Upper lobe of right lung (tissue), 1 donor: Measurements from ENCODE around the gene SKOR1. TPM values are rescaled to one million over a fixed set of nuclear protein-coding genes. Genes with fewer than 3 reads are reported as not detected.

ENCODE experiments used
- ATAC-seq: fragments of 200-7000 bp; cut with Tn5 transposase; one replicate; pipeline ENCODE4 v1.9.1; 2020; ENCODE audit warnings: mild to moderate bottlenecking, moderate library complexity
- DNase-seq: peaks from one replicate; pipeline ENCODE4 v3.0.0-alpha.2; 2020
- H3K27ac ChIP-seq: fragments of 200-600 bp; one replicate; pipeline ENCODE4 v1.8.0; 2022
- H3K27me3 ChIP-seq: fragments of 200-600 bp; one replicate; pipeline ENCODE4 v1.8.0; 2022; ENCODE audit warnings: mild to moderate bottlenecking
- H3K36me3 ChIP-seq: fragments of 200-600 bp; one replicate; pipeline ENCODE4 v1.8.0; 2022
- H3K4me1 ChIP-seq: fragments of 200-600 bp; one replicate; pipeline ENCODE4 v1.8.0; 2022
- H3K4me3 ChIP-seq: fragments of 200-600 bp; one replicate; pipeline ENCODE4 v1.8.0; 2022; ENCODE audit warnings: mild to moderate bottlenecking
- H3K9me3 ChIP-seq: fragments of 200-600 bp; one replicate; pipeline ENCODE4 v1.8.0; 2022
- intact Hi-C: fragments of 100-400 bp; cut with DNase I; formaldehyde crosslinking; loops from one replicate; pipeline ENCODE4 v1.11.0; 2022
- total RNA-seq: library from RNA; stranded (reverse); fragmentation: NEBNext Ultra II Directional; extraction: Animal tissue kit (Norgen Biotek cat#: 25700); gene quantifications from one replicate; pipeline ENCODE4 v1.2.1, GENCODE V29; 2021
- TF ChIP-seq, protein P1 (sequence below): fragments of 200-600 bp; IDR thresholded peaks from one replicate; pipeline ENCODE4 v1.8.0; 2022; ENCODE audit warnings: antibody characterized with exemption
- donor health status: DM: no; HTN: yes; CAD: no; lungs with severe emphysema.

Gene SKOR1
- total RNA-seq, 1 donor from 2014 or later = 0.52 TPM

- no peaks in the 10 kb centered on the region for H3K36me3 ChIP-seq
- peaks cover 42% of the 10 kb centered on the region for H3K27me3 ChIP-seq
- no peak overlapping the region for H3K27ac ChIP-seq
- H3K4me1 ChIP-seq = peaks cover 56% of the 10 kb centered on the region
- intact Hi-C loops = loop anchor here (10.0 kb wide), 2 partner anchors 312 to 892 kb away; partner anchors contain the start of gene C15orf61
- TF ChIP-seq, protein P1, sequence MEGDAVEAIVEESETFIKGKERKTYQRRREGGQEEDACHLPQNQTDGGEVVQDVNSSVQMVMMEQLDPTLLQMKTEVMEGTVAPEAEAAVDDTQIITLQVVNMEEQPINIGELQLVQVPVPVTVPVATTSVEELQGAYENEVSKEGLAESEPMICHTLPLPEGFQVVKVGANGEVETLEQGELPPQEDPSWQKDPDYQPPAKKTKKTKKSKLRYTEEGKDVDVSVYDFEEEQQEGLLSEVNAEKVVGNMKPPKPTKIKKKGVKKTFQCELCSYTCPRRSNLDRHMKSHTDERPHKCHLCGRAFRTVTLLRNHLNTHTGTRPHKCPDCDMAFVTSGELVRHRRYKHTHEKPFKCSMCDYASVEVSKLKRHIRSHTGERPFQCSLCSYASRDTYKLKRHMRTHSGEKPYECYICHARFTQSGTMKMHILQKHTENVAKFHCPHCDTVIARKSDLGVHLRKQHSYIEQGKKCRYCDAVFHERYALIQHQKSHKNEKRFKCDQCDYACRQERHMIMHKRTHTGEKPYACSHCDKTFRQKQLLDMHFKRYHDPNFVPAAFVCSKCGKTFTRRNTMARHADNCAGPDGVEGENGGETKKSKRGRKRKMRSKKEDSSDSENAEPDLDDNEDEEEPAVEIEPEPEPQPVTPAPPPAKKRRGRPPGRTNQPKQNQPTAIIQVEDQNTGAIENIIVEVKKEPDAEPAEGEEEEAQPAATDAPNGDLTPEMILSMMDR = no peak
- no peak overlapping the region for H3K4me3 ChIP-seq
- H3K9me3 ChIP-seq = no peaks in the 10 kb centered on the region
- ATAC-seq (no peak), DNase-seq (no peak)
These were observed 11.6 kb downstream of the SKOR1 start for GRCh38 chr15:67836955-67837354.

GRCh38 chr15:67838789-67839332 is 13.6 kb downstream of the SKOR1 start:
- H3K27ac ChIP-seq = peak overlapping the region; percentile 98
- intact Hi-C loops = loop anchor here (10.0 kb wide), 2 partner anchors 314 to 894 kb away; partner anchors contain the start of gene C15orf61
- peak; percentile 73 for ATAC-seq
- H3K4me1 ChIP-seq = peaks cover 42% of the 10 kb centered on the region
- H3K4me3 ChIP-seq = peak overlapping the region; percentile 91
- no peaks in the 10 kb centered on the region for H3K9me3 ChIP-seq
- peaks cover 23% of the 10 kb centered on the region for H3K27me3 ChIP-seq
- TF ChIP-seq, protein P1 = no peak
- DNase-seq = peak; percentile 90
- no peaks in the 10 kb centered on the region for H3K36me3 ChIP-seq

DNA sequence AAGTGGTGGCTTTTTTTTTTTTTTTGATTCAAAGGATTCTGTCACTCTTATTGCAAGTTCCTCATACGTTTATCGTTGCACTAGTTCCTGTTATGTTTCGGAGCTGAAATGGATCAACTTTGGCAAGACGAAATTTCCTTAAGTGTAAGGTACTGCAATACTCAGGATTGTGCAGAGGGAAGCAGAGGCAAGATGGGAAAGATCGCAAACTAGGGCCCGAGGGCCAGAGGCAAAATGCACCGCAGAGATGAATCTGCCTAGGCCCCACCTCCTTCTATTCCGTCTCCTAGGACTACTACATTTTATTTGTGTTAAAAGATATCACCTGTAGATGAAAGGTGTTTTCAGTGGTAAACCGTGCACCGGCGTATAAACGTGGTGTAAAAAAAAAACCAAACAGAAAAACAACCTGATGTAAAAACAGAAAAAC is 14.2 kb downstream of the SKOR1 start:
- no peaks in the 10 kb centered on the region for H3K9me3 ChIP-seq
- TF ChIP-seq, protein P1 = no peak
- peak overlapping the region; percentile 98 for H3K27ac ChIP-seq
- no peaks in the 10 kb centered on the region for H3K36me3 ChIP-seq
- intact Hi-C loops = loop anchor here (10.0 kb wide), 2 partner anchors 315 to 895 kb away; partner anchors contain the start of gene C15orf61
- ATAC-seq = no peak
- peak overlapping the region; percentile 91 for H3K4me3 ChIP-seq
- H3K27me3 ChIP-seq = peaks cover 17% of the 10 kb centered on the region
- H3K4me1 ChIP-seq = peaks cover 39% of the 10 kb centered on the region
- DNase-seq = no peak

DNA sequence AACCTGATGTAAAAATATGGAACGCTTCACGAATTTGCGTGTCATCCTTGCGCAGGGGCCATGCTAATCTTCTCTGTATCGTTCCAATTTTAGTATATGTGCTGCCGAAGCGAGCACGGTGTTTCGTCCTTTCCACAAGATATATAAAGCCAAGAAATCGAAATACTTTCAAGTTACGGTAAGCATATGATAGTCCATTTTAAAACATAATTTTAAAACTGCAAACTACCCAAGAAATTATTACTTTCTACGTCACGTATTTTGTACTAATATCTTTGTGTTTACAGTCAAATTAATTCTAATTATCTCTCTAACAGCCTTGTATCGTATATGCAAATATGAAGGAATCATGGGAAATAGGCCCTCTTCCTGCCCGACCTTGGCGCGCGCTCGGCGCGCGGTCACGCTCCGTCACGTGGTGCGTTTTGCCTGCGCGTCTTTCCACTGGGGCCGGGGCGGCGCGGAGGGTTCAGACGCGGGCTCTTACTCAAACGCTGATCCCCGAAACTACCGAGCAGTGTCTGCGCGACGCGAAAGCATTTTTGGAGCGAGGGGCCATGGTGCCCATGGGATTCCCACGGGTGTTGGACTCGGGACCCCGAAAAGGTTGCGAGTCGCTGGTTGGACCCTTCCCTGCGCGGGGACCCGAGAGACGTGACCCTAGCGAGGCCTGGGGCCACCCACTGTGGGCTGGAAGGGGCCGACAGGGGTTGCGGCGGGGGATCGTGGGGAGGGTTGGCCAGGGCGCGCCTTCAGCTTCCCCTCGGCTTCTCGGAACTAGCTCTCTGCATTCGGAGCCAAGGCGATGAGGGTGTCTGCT is 14.8 kb downstream of the SKOR1 start, which contains the start of gene RNU6-1:
Gene RNU6-1, minus strand, starts transcription at position 117 of the 820 bp plus-strand sequence.
- Histone ChIP-seq H3K27me3 (peaks cover 11% of the 10 kb centered on the region), H3K4me1 (peaks cover 33% of the 10 kb centered on the region), H3K36me3 (no peaks in the 10 kb centered on the region), H3K9me3 (no peaks in the 10 kb centered on the region), H3K4me3 (peak within 1 kb of the TSS; percentile 91), H3K27ac (peak within 1 kb of the TSS; percentile 98)
- TF ChIP-seq, protein P1 = no peak
- peak; percentile 88 for ATAC-seq
- intact Hi-C loops = loop anchor here (10.0 kb wide), 2 partner anchors 315 to 895 kb away; partner anchors contain the start of gene C15orf61
- peak; percentile 97 for DNase-seq

- DNase-seq = no peak
- Histone ChIP-seq H3K4me1 (peaks cover 25% of the 10 kb centered on the region), H3K27ac (peak overlapping the region; percentile 98), H3K4me3 (peak overlapping the region; percentile 91), H3K27me3 (peaks cover 3% of the 10 kb centered on the region), H3K36me3 (no peaks in the 10 kb centered on the region), H3K9me3 (no peaks in the 10 kb centered on the region)
- intact Hi-C loops = no loop called here
- ATAC-seq = peak; percentile 1
- TF ChIP-seq, protein P1 = no peak
These were observed 15.6 kb downstream of the SKOR1 start for GRCh38 chr15:67840749-67841512.
